C4-2B (cell line): ENCODE measurements around the gene PPP3R2.

Experiments used
- CTCF ChIP-seq: fragments of 450-650 bp; conservative IDR thresholded peaks from 2 replicates; pipeline ENCODE4 v1.5.1; 2017; ENCODE audit warnings: mild to moderate bottlenecking
- ZFX ChIP-seq: fragments of 450-650 bp; IDR thresholded peaks from 2 replicates; pipeline ENCODE4 v1.6.1; 2017

- TF ChIP-seq CTCF (peak; percentile 22), ZFX (no peak)
These were observed 51.6 kb downstream of the PPP3R2 start for GRCh38 chr9:101543098-101543735.
